Fibroblast of mammary gland (primary cell): ENCODE results near the gene ELAVL3.
"Not testable (repeated sequence)": the region's sequence is repeated elsewhere in the genome, so short reads cannot be mapped to it uniquely, and the experiment has no call there.

Source experiments
- DNase-seq: peaks from one replicate; pipeline ENCODE4 v3.0.0-alpha.2; 2010; ENCODE audit warnings: low read depth
- H3K4me3 ChIP-seq: 2 replicates; pipeline ENCODE4 v1.5.1; 2011; ENCODE audit warnings: low read depth, mild to moderate bottlenecking, low read length, moderate library complexity; ENCODE audit not compliant: control insufficient read depth
- TF ChIP-seq, protein P1 (sequence below): conservative IDR thresholded peaks from 2 replicates; pipeline ENCODE4 v1.5.1; 2011; ENCODE audit warnings: low read depth, low read length, inconsistent platforms; ENCODE audit not compliant: control insufficient read depth, insufficient read depth

ELAVL3 gene

DNA sequence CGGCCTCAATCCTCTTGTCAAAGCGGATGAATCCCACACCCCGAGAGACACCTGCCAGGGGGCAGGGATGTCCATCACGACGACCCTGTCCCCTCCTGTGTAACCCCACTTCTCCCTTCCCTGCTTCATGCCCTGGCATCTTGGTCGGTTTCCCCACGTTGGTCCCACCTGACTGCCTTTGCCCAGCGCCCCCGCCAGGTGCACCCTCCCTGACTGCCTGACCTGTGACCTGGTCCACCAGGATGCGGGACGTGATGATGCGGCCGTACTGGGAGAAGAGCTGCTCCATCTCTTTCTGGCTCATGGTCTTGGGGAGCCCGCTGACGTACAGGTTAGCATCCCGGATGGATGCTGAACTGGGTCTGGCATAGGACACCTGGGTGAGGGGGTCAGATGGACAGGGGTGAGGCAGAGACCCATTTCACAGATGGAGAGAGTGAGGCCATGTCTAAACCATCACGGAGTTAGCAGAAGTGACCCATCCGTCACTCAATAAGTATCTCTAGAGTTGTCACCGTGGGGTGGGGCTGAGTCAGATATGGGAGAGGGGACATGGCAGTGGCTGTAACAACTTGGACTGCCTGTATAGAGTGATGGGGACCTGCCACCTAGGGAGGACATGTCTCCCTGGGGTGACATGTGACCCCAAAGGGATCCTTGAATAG lies 22.5 kb downstream of the ELAVL3 start:
- no peak overlapping the region for H3K4me3 ChIP-seq
- DNase-seq, result no peak
- TF ChIP-seq, protein P1, sequence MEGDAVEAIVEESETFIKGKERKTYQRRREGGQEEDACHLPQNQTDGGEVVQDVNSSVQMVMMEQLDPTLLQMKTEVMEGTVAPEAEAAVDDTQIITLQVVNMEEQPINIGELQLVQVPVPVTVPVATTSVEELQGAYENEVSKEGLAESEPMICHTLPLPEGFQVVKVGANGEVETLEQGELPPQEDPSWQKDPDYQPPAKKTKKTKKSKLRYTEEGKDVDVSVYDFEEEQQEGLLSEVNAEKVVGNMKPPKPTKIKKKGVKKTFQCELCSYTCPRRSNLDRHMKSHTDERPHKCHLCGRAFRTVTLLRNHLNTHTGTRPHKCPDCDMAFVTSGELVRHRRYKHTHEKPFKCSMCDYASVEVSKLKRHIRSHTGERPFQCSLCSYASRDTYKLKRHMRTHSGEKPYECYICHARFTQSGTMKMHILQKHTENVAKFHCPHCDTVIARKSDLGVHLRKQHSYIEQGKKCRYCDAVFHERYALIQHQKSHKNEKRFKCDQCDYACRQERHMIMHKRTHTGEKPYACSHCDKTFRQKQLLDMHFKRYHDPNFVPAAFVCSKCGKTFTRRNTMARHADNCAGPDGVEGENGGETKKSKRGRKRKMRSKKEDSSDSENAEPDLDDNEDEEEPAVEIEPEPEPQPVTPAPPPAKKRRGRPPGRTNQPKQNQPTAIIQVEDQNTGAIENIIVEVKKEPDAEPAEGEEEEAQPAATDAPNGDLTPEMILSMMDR, result no peak

DNA sequence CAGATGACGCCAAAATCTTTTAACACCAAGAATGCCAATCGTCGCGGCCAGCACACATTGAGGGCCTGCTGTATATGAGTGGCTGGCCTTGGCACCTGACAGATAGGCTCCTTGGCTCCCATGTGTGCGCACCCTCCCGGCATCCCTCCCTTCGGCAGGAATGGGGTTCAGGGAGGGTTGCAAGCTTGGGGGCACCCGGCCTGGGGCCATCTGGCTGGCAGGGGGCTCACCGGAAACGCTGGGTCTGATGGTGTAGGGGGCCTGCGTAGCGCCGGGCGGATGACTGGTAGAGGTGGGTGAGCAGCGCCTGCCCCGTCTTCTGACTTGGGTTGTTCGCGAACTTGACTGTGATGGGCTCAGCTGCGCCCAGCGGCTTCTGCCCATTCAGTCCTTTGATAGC lies 23.0 kb downstream of the ELAVL3 start:
- DNase-seq, result no peak
- TF ChIP-seq, protein P1, result no peak
- no peak overlapping the region for H3K4me3 ChIP-seq

DNA sequence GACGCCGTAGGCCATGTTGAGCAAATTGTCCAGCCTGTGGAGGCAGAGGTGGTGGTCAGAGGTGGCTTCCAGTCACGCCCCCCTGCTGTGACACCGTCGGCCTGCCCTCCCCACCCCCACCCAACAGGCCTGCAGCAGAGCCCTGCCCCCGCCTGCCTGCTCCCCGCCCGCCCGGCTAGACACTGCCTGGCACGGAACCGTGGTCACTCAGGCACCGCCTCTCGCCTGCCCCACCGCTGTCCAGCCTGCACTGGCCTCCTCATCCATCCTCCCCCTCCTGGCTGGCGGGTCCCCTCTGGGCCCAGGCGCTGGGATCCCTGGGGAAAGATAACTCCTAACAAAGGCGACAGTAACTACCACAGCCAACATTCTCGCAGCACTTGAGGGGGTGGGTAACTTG lies 23.7 kb downstream of the ELAVL3 start:
- no peak overlapping the region for H3K4me3 ChIP-seq
- TF ChIP-seq, protein P1, result no peak
- no peak for DNase-seq

DNA sequence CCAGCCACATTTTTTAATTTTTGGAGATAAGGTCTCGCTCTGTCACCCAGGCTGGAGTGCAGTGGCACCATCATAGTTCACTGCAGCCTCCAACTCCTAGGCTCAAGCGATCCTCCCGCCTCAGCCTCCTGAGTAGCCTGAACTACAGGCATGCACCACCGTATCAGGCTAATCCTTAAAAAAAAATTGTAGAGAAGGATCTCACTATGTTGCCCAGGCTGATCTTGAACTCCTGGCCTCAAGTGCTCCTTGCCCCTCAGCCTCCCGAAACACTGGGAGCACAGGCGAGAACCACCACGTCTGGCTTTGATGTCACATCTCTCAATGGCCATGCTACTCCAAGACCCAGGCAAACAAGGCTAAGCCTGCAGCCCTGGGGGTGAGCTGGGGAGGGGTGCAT lies 24.2 kb downstream of the ELAVL3 start:
- TF ChIP-seq, protein P1, result no peak
- DNase-seq, result no peak
- H3K4me3 ChIP-seq, result no peak overlapping the region

DNA sequence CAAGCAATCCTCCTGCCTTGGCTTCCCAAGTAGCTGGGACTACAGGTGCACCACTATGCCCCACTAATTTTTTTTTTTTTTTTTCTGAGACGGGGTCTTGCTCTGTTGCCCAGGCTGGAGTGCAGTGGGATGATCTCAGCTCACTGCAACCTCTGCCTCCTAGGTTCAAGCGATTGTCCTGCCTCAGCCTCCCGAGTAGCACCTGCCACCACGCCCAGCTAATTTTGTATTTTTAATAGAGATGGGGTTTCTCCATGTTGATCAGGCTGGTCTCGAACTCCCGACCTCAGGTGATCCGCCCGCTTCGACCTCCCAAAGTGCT lies 25.7 kb downstream of the ELAVL3 start:
- DNase-seq, H3K4me3 ChIP-seq: not testable (repeated sequence)

DNA sequence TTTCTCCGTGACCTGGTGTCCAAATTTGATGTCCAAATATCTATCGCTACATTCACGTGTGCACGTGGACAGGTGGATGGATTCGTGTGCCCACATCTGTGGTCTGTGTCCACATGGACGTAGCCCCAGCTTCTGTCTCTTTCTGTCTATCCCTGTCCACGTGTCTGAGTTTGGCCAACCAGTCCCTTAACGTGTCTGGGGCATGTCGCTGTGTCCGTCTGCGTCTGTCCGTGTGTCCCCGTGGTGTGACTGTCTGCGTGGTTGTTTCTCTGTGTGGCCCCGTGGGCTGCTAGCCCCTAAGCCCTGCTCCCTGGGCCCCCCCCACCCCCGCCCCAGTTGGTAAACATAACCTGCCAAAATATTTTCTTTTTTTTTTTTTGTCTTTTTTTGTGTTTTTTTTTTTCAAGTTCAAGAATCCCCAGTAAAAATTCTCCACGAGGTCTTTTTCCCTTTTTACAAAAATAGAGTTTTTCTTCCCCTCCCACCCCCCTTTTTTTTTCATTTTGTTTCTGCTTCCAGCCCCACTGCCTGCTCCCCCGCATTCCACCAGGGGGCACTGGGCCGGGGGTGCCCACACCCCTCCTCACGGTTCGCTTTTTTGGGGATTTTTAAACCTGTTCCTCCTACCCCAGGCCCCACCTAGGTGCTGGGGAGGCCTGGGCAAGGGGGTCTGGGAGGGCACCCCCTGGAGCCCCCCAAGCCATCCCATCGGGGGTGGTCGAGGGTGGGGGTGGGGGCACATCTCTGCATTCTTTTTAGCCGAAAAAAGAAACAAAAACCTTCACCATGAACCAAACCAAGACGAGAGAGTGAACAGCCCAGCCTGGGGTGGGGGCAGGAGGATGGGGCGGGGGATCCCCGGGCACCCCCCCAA lies 27.1 kb downstream of the ELAVL3 start:
- DNase-seq, result no peak
- no peak overlapping the region for H3K4me3 ChIP-seq
- TF ChIP-seq, protein P1, result peak; percentile 35

DNA sequence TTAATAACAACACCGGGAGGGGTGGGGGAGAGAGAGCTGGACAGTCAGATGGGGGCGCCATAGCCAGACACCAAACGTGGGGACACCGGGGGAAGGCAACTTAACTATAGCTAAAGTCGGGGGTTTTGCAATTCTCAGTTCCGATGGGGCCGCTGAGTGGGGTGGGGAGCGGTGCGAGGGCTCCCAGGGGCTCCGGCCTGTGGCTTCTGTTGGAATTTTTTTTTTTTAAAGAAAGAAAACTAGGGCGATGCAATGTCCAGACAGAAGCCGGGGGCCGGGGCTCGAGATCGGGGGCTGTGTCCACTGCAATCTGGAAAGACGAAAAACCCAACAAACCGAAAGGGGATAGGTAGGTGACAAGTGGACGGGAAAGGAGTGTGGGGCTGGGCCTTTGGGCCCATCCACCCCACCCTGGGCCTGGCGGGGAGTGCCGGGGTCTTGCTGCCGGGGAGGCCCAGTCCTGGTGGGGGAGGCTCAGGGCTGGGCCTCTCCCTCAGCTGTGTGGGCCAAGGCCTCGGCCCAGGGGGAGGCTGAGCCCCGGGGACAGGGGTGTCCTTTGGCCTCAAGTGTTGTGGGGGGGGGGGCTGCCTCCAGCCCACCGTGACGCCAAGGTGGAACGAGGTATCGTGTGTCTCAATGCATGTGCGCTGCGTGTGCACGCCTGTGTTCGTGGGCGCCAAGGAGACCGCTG lies 28.1 kb downstream of the ELAVL3 start:
- no peak overlapping the region for H3K4me3 ChIP-seq
- DNase-seq, result no peak
- TF ChIP-seq, protein P1, result no peak
